T-cell (primary cell): Measurements from ENCODE around the gene MAGOH. TPM values are rescaled to one million over a fixed set of nuclear protein-coding genes. Genes with fewer than 3 reads are reported as not detected.

ENCODE experiments used
- ATAC-seq, 4 experiments: fragments of 200-7000 bp in 3 of 4; fragments of 150-1000 bp in 1 of 4; cut with Tn5 transposase; replicated peaks in 1 of 4; 1 replicate in 3 of 4; 2 replicates in 1 of 4; pipeline ENCODE4 v1.10.0; 2021; ENCODE audit warnings: moderate library complexity in 3 of 4, mild to moderate bottlenecking in 2 of 4, moderate number of reproducible peaks in 1 of 4
- CTCF ChIA-PET, 2 donors: fragments of 300-600 bp; sonication (Branson Sonifier 250); formaldehyde crosslinking; loops; one replicate each; lab custom pipeline; 2022; ENCODE audit warnings: antibody characterized with exemption in 2 of 2; lab: Charles Lee
- POLR2A ChIA-PET, 2 donors: fragments of 300-600 bp; sonication (Branson Sonifier 250); formaldehyde crosslinking; loops; one replicate each; lab custom pipeline; 2022; ENCODE audit warnings: antibody characterized with exemption in 2 of 2; lab: Charles Lee
- DNase-seq, 35 experiments: peaks; one replicate each; pipeline versions ENCODE4 v3.0.0 to v3.0.0-alpha.2; 2013 to 2023
- H3K27ac ChIP-seq: one replicate; pipeline ENCODE4 v1.5.1; 2013; ENCODE audit warnings: low read length
- H3K27me3 ChIP-seq, 2 experiments: replicated peaks in 1 of 2; 1 replicate in 1 of 2; 2 replicates in 1 of 2; pipeline versions ENCODE4 v1.6.1 to v1.7.0; 2013; ENCODE audit warnings: low read length in 1 of 2, mixed read lengths in 1 of 2; ENCODE audit not compliant: control insufficient read depth in 2 of 2, insufficient read depth in 2 of 2; ENCODE audit errors: extremely low read depth in 1 of 2
- H3K36me3 ChIP-seq, 2 donors: 1 replicate in 1 of 2; 2 replicates in 1 of 2; pipeline versions ENCODE4 v1.6.1 to v1.7.0; 2013; ENCODE audit warnings: low read length in 1 of 2; ENCODE audit not compliant: control insufficient read depth in 2 of 2, insufficient read depth in 1 of 2; ENCODE audit errors: extremely low read depth in 1 of 2
- H3K4me1 ChIP-seq, 2 experiments: 1 replicate in 1 of 2; 2 replicates in 1 of 2; pipeline versions ENCODE4 v1.6.1 to v1.7.0; 2013; ENCODE audit warnings: low read length in 2 of 2, mixed read lengths in 1 of 2; ENCODE audit not compliant: insufficient read depth in 2 of 2, control insufficient read depth in 1 of 2; ENCODE audit errors: extremely low read depth in 1 of 2
- H3K4me3 ChIP-seq, 2 donors: 1 replicate in 1 of 2; 2 replicates in 1 of 2; pipeline versions ENCODE4 v1.5.1 to v1.7.0; 2013; ENCODE audit warnings: mild to moderate bottlenecking in 2 of 2, low read length in 1 of 2, moderate library complexity in 1 of 2; ENCODE audit not compliant: control insufficient read depth in 1 of 2; ENCODE audit errors: extremely low read depth in 1 of 2
- H3K9me3 ChIP-seq: 2 replicates; pipeline ENCODE4 v1.7.0; 2013
- H3K27ac Mint-ChIP-seq, 2 donors: one replicate each; pipeline ENCODE4 v1.8.0; 2020 to 2021; ENCODE audit warnings: mild to moderate bottlenecking in 2 of 2, mixed read lengths in 2 of 2
- H3K27me3 Mint-ChIP-seq, 2 donors: one replicate each; pipeline ENCODE4 v1.8.0; 2021 to 2022; ENCODE audit warnings: mixed read lengths in 2 of 2
- H3K36me3 Mint-ChIP-seq: one replicate; pipeline ENCODE4 v1.8.0; 2021; ENCODE audit warnings: mixed read lengths
- H3K4me1 Mint-ChIP-seq, 3 donors: one replicate each; pipeline ENCODE4 v1.8.0; 2020 to 2022; ENCODE audit warnings: mixed read lengths in 3 of 3, mild to moderate bottlenecking in 1 of 3
- H3K4me3 Mint-ChIP-seq, 3 donors: one replicate each; pipeline ENCODE4 v1.8.0; 2020 to 2022; ENCODE audit warnings: mild to moderate bottlenecking in 3 of 3, mixed read lengths in 3 of 3, moderate library complexity in 3 of 3
- H3K9me3 Mint-ChIP-seq, 3 donors: one replicate each; pipeline ENCODE4 v1.8.0; 2020 to 2022; ENCODE audit warnings: mixed read lengths in 3 of 3
- WGBS: methylation state at CpG from one replicate; pipeline ENCODE4 v1.1.5; 2013; ENCODE audit warnings: missing lambda C conversion rate; ENCODE audit not compliant: insufficient coverage; 5-methylcytosine and 5-hydroxymethylcytosine counted together
- total RNA-seq, 35 experiments: library from RNA in 6 of 35; stranded (reverse) in 6 of 35; fragments of 120-200 nt in 1 of 35; gene quantifications; one replicate each; pipeline versions ENCODE4 v1.2.1 to v1.2.4 and lab custom pipeline; 2013 to 2026

MAGOH gene
- total RNA-seq (10 to 100 TPM; 43.7 to 51.9 (median 51.3) TPM), total RNA-seq (lab: John Stamatoyannopoulos, UW) (14.0 to 70.2 (median 24.1) reads per million in 29 experiments)
- total RNA-seq (2013): 41.7 TPM

GRCh38 chr1:53238197-53239155, at the start of gene MAGOH:
MAGOH (minus strand) TSS chr1:53238518; CDS start chr1:53238448, 70 bp downstream.
- Histone ChIP-seq H3K27me3 (no peaks in the 10 kb centered on the region), H3K4me3 (peak within 1 kb of the TSS; percentile 95 to 100), H3K27ac (peak within 1 kb of the TSS; percentile 82), H3K4me1 (peaks cover 9 to 29% of the 10 kb centered on the region in 2 experiments), H3K36me3 (peaks cover 3 to 23% of the 10 kb centered on the region in 2 donors), H3K9me3 (no peaks in the 10 kb centered on the region)
- Mint-ChIP-seq H3K36me3 (peaks cover 17% of the 10 kb centered on the region), H3K4me1 (peaks cover 34 to 36% (median 34%) of the 10 kb centered on the region in 3 donors), H3K9me3 (no peaks in the 10 kb centered on the region), H3K4me3 (peak within 1 kb of the TSS; percentile 95 to 99 (median 98)), H3K27me3 (no peaks in the 10 kb centered on the region), H3K27ac (peak within 1 kb of the TSS; percentile 89 to 93)
- DNase-seq (peak; percentile 87 to 98 (median 93)), ATAC-seq (peak; percentile 95 to 99 (median 98))
- ChIA-PET CTCF (no interaction called here), POLR2A (interaction anchor here (0.6 to 0.7 kb wide), 2 partner anchors 24 to 448 kb away, joined by 4 to 14 read pairs; no protein-coding TSS in a partner anchor)
- 4% methylated on average over 58 of the region's 64 CpGs for WGBS

GRCh38 chr1:53286955-53287354, 48.6 kb upstream of the MAGOH start:
- Histone ChIP-seq H3K9me3 (no peaks in the 10 kb centered on the region), H3K27ac (no peak overlapping the region), H3K27me3 (no peaks in the 10 kb centered on the region), H3K4me3 (no peak overlapping the region), H3K4me1 (peaks cover 0 to 5% of the 10 kb centered on the region in 2 experiments), H3K36me3 (peaks cover 0 to 9% of the 10 kb centered on the region in 2 donors)
- Mint-ChIP-seq H3K9me3 (no peaks in the 10 kb centered on the region), H3K27ac (no peak overlapping the region), H3K4me3 (no peak overlapping the region), H3K4me1 (peaks cover 0 to 5% (median 2%) of the 10 kb centered on the region in 3 donors), H3K36me3 (peaks cover 11% of the 10 kb centered on the region), H3K27me3 (no peaks in the 10 kb centered on the region)
- ATAC-seq (no peak), DNase-seq (no peak)
- ChIA-PET POLR2A (no interaction called here), CTCF (interaction anchor here in 1 of 2 donors (1.5 kb wide), 1 partner anchor 9 kb away, joined by 5 read pairs; no protein-coding TSS in a partner anchor)
- WGBS: 83% methylated on average over 1 of the region's 4 CpGs

- no peak overlapping the region for H3K4me3 Mint-ChIP-seq
- Histone ChIP-seq H3K27ac (no peak overlapping the region), H3K9me3 (no peaks in the 10 kb centered on the region), H3K4me1 (peaks cover 0 to 5% of the 10 kb centered on the region in 2 experiments), H3K4me3 (no peak overlapping the region), H3K36me3 (peaks cover 0 to 9% of the 10 kb centered on the region in 2 donors), H3K27me3 (no peaks in the 10 kb centered on the region)
- H3K27me3 Mint-ChIP-seq: no peaks in the 10 kb centered on the region
- POLR2A ChIA-PET: no interaction called here
- peaks cover 11% of the 10 kb centered on the region for H3K36me3 Mint-ChIP-seq
- CTCF ChIA-PET: interaction anchor here in 1 of 2 donors (1.5 kb wide), 1 partner anchor 8 kb away, joined by 5 read pairs; no protein-coding TSS in a partner anchor
- ATAC-seq (no peak), DNase-seq (peak in 1 of 35 experiments; percentile 8)
- no peak overlapping the region for H3K27ac Mint-ChIP-seq
- no peaks in the 10 kb centered on the region for H3K9me3 Mint-ChIP-seq
- peaks cover 0 to 2% (median 2%) of the 10 kb centered on the region in 3 donors for H3K4me1 Mint-ChIP-seq
- WGBS: 59% methylated on average over 5 of the region's 8 CpGs
These were observed 47.8 kb upstream of the MAGOH start for GRCh38 chr1:53285969-53286760.

- no peaks in the 10 kb centered on the region for H3K27me3 ChIP-seq
- Mint-ChIP-seq H3K4me1 (peaks cover 0 to 2% (median 2%) of the 10 kb centered on the region in 3 donors), H3K27me3 (no peaks in the 10 kb centered on the region), H3K36me3 (peaks cover 11% of the 10 kb centered on the region), H3K4me3 (no peak overlapping the region), H3K9me3 (no peaks in the 10 kb centered on the region), H3K27ac (no peak overlapping the region)
- DNase-seq: no peak
- ChIA-PET POLR2A (no interaction called here), CTCF (interaction anchor here in 1 of 2 donors (0.6 kb wide), 1 partner anchor 94 kb away, joined by 3 read pairs; no protein-coding TSS in a partner anchor)
- ATAC-seq: no peak
- whole genome bisulfite sequencing: 75% methylated on average over 4 of the region's 5 CpGs
- H3K4me1 ChIP-seq: peaks cover 0 to 5% of the 10 kb centered on the region in 2 experiments
- no peak overlapping the region for H3K27ac ChIP-seq
- H3K9me3 ChIP-seq: no peaks in the 10 kb centered on the region
- peaks cover 0 to 9% of the 10 kb centered on the region in 2 donors for H3K36me3 ChIP-seq
- no peak overlapping the region for H3K4me3 ChIP-seq
These were observed 47.2 kb upstream of the MAGOH start for GRCh38 chr1:53285546-53285945.

- Histone ChIP-seq H3K4me3 (no peak overlapping the region), H3K9me3 (no peaks in the 10 kb centered on the region), H3K27me3 (no peaks in the 10 kb centered on the region), H3K4me1 (peaks cover 0 to 5% of the 10 kb centered on the region in 2 experiments), H3K27ac (no peak overlapping the region), H3K36me3 (peaks cover 0 to 9% of the 10 kb centered on the region in 2 donors)
- ATAC-seq (no peak), DNase-seq (no peak)
- WGBS: 100% methylated on average over 5 of the region's 8 CpGs
- ChIA-PET POLR2A (no interaction called here), CTCF (no interaction called here)
- peaks cover 0 to 2% (median 2%) of the 10 kb centered on the region in 3 donors for H3K4me1 Mint-ChIP-seq
- H3K27me3 Mint-ChIP-seq: no peaks in the 10 kb centered on the region
- H3K9me3 Mint-ChIP-seq: no peaks in the 10 kb centered on the region
- H3K4me3 Mint-ChIP-seq: no peak overlapping the region
- peaks cover 11% of the 10 kb centered on the region for H3K36me3 Mint-ChIP-seq
- H3K27ac Mint-ChIP-seq: no peak overlapping the region
These were observed 46.1 kb upstream of the MAGOH start for GRCh38 chr1:53284224-53285020.
